Measurements from ENCODE around the gene KIF3B.
"Not testable (repeated sequence)": the region's sequence is repeated elsewhere in the genome, so short reads cannot be mapped to it uniquely, and the experiment has no call there.

KIF3B gene

DNA sequence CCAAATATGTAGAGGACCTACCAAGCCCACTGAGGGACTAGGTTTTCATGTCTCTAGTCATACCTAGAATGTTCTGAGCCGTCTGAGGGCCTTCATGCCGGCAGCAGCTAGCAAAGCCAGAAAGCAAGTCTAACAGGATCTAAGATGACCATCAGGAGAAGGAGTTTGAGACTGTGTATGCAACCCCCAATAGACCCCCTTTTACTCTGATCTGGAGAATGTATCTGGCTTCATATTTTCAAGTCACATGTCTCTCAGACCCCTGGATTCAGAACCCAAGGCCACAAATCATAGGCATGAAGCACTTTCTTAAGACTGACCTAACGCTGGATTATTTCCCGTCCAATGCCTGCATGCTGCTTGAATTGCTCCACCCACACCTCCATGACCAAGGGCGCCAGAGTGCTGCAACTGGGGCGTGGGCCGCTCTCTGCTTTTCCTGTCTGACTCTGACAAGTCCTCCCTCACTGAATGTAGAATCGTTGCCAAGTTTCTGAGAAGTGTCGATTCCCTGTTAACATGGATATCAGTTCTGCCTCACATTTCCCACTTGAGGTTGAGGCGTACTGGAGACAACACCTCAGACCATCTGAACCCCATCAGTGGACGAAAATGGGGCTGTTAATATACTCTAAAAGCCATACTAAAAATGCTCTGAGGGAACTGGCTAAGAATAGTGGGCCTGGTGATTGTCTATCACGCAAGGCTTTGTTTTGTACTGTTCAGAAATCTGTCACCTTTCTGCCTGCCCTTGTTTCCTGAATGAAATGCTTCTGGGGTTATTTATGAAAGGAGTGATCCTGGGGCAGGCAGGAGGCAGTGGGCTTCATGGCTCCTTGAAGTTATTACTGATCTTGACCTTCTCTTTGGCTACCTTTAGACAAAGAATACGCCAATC lies 56.8 kb downstream of the KIF3B start:
- TF ChIP-seq CTCF (IDR thresholded peaks at IDR 0.05; ENCODE audit: low read depth, low read length, missing control alignments): no peak
- in situ Hi-C loops (cut with HindIII; ENCODE audit: low sequenced_read_pairs): no loop called here
- no peak overlapping the region for H3K4me3 ChIP-seq (ENCODE audit: low read depth, low read length)
- no peak for DNase-seq (ENCODE audit: low read depth)

GRCh38 chr20:32336918-32337347 lies 59.5 kb downstream of the KIF3B start:
- peak; percentile 69 for TF ChIP-seq CTCF (IDR thresholded peaks at IDR 0.05; ENCODE audit: low read depth, low read length, missing control alignments)
- in situ Hi-C loops (cut with HindIII; ENCODE audit: low sequenced_read_pairs): loop anchor here (5.0 kb wide), 1 partner anchor 40 kb away; no protein-coding TSS in a partner anchor
- H3K4me3 ChIP-seq (ENCODE audit: low read depth, low read length): no peak overlapping the region
- DNase-seq (ENCODE audit: low read depth): no peak

DNA sequence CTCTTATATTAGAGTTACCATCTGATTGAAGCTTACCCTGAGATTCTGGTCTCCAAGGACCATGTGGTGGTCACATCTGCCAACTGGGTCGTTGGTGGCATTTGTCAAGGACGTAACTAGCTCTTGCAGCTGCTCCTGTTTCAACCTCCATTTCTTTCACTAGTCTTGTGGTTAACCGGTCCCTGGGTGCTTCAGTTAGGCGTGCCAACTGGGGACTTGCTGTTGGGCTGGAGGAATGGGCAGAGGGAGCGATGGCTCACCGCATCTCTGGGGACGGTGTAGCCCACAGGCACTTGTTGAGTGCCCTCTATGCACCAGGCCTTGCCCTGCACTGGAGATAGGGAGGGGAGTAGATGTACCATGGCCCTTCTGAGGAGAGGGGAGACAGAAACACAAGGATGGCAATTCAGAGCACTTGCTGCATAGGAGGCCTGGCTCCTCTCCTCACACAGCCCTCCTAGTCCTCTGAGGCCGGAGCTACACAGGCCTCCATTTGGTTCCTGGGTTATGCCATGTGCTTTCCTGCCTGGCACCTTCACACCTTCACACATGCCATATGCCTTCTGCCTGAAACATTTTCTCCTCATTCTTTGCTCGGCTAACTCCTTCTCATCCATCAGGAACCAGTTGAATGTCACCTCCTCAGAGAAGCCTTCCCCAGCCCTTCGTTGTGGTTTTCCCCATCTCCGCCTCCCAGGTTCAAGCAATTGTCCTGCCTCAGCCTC lies 60.6 kb downstream of the KIF3B start:
- TF ChIP-seq CTCF (IDR thresholded peaks at IDR 0.05; ENCODE audit: low read depth, low read length, missing control alignments): no peak
- DNase-seq (ENCODE audit: low read depth): no peak
- H3K4me3 ChIP-seq (ENCODE audit: low read depth, low read length): no peak overlapping the region
- in situ Hi-C loops (cut with HindIII; ENCODE audit: low sequenced_read_pairs): loop anchor here (5.0 kb wide), 1 partner anchor 41 kb away; no protein-coding TSS in a partner anchor

GRCh38 chr20:32338665-32339064 lies 61.2 kb downstream of the KIF3B start:
- in situ Hi-C loops (cut with HindIII; ENCODE audit: low sequenced_read_pairs): loop anchor here (5.0 kb wide), 1 partner anchor 41 kb away; no protein-coding TSS in a partner anchor
- no peak overlapping the region for H3K4me3 ChIP-seq (ENCODE audit: low read depth, low read length)
- TF ChIP-seq CTCF (IDR thresholded peaks at IDR 0.05; ENCODE audit: low read depth, low read length, missing control alignments): no peak
- DNase-seq (ENCODE audit: low read depth): no peak

GRCh38 chr20:32339116-32339515 lies 61.7 kb downstream of the KIF3B start:
- no peak for TF ChIP-seq CTCF (IDR thresholded peaks at IDR 0.05; ENCODE audit: low read depth, low read length, missing control alignments)
- in situ Hi-C loops (cut with HindIII; ENCODE audit: low sequenced_read_pairs): loop anchor here (5.0 kb wide), 1 partner anchor 42 kb away; no protein-coding TSS in a partner anchor

DNA sequence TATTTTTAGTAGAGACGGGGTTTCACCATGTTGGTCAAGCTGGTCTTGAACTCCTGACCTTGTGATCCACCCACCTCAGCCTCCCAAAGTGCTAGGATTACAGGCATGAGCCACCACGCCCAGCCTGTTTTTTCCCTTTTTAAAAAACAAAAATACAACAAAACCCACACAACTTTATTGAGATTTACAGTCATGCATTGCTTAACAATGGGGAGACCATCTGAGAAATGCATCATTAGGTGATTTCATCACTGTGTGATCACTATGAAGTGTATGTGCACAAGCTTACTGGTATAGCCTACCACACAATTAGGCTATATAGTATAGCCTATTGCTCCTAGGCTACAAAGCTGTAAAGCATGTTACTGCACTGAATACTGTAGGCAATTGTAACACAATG lies 63.6 kb downstream of the KIF3B start:
- in situ Hi-C loops (cut with HindIII; ENCODE audit: low sequenced_read_pairs); DNase-seq (ENCODE audit: low read depth); H3K4me3 ChIP-seq (ENCODE audit: low read depth, low read length): not testable (repeated sequence)

More at GRCh38 chr20:32339116-32339515, 61.7 kb downstream of the KIF3B start:
- no peak for DNase-seq (ENCODE audit: low read depth)
- no peak overlapping the region for H3K4me3 ChIP-seq (ENCODE audit: low read depth, low read length)

Measured in astrocyte of the cerebellum (primary cell).